GM18505 (cell line): ENCODE results near the gene ZCCHC14.
"Not testable (repeated sequence)": the region's sequence is repeated elsewhere in the genome, so short reads cannot be mapped to it uniquely, and the experiment has no call there.

Experiments used
- ATAC-seq: cut with Tn5 transposase; IDR thresholded peaks from one replicate; pipeline ENCODE4 v1.9.1; 2021; ENCODE audit not compliant: unreplicated experiment
- POLR2A ChIP-seq: IDR thresholded peaks from 4 replicates; pipeline ENCODE4 v1.6.1; 2011; ENCODE audit warnings: borderline replicate concordance; ENCODE audit not compliant: insufficient read depth, insufficient read length; ENCODE audit errors: extremely low read depth

The ZCCHC14 gene

GRCh38 chr16:87496447-87496801 lies 3.6 kb upstream of the ZCCHC14 start:
- no peak for TF ChIP-seq POLR2A
- no peak for ATAC-seq

- no peak for TF ChIP-seq POLR2A
- ATAC-seq, result no peak
Observed at GRCh38 chr16:87495578-87496446, 3.0 kb upstream of the ZCCHC14 start.

- TF ChIP-seq POLR2A, result no peak
- no peak for ATAC-seq
Observed at GRCh38 chr16:87493608-87494280, 920 bp upstream of the ZCCHC14 start.

GRCh38 chr16:87492291-87492630 lies 563 bp downstream of the ZCCHC14 start:
- TF ChIP-seq POLR2A, result no peak
- no peak for ATAC-seq

GRCh38 chr16:87491522-87492290 lies 1.1 kb downstream of the ZCCHC14 start:
- no peak for TF ChIP-seq POLR2A
- no peak for ATAC-seq

GRCh38 chr16:87490799-87491521 lies 1.9 kb downstream of the ZCCHC14 start:
- not testable (repeated sequence) for ATAC-seq

- no peak for ATAC-seq
- TF ChIP-seq POLR2A, result no peak
Observed at GRCh38 chr16:87490096-87490798, 2.6 kb downstream of the ZCCHC14 start.

GRCh38 chr16:87489434-87490045 lies 3.3 kb downstream of the ZCCHC14 start:
- no peak for TF ChIP-seq POLR2A
- no peak for ATAC-seq

- not testable (repeated sequence) for ATAC-seq
Observed at GRCh38 chr16:87488960-87489359, 3.9 kb downstream of the ZCCHC14 start.

- no peak for TF ChIP-seq POLR2A
- ATAC-seq, result no peak
Observed at GRCh38 chr16:87487361-87487924, 5.4 kb downstream of the ZCCHC14 start.

- ATAC-seq, result no peak
Observed at GRCh38 chr16:87486713-87487247, 6.0 kb downstream of the ZCCHC14 start.

GRCh38 chr16:87486282-87486681 lies 6.5 kb downstream of the ZCCHC14 start:
- no peak for TF ChIP-seq POLR2A

More at GRCh38 chr16:87486713-87487247, 6.0 kb downstream of the ZCCHC14 start:
- no peak for TF ChIP-seq POLR2A

GRCh38 chr16:87485792-87486191 lies 7.0 kb downstream of the ZCCHC14 start:
- not testable (repeated sequence) for ATAC-seq

More at GRCh38 chr16:87486282-87486681, 6.5 kb downstream of the ZCCHC14 start:
- ATAC-seq, result no peak
